CD4-positive, alpha-beta T cell treated with Interleukin-17A for 4 hours (primary cell): ENCODE results near the gene THOP1.
"Not testable (repeated sequence)": the region's sequence is repeated elsewhere in the genome, so short reads cannot be mapped to it uniquely, and the experiment has no call there.

Experiments
- DNase-seq: peaks from one replicate; pipeline ENCODE4 v3.0.0-alpha.2; 2020; ENCODE audit warnings: mixed read lengths

THOP1 gene

DNA sequence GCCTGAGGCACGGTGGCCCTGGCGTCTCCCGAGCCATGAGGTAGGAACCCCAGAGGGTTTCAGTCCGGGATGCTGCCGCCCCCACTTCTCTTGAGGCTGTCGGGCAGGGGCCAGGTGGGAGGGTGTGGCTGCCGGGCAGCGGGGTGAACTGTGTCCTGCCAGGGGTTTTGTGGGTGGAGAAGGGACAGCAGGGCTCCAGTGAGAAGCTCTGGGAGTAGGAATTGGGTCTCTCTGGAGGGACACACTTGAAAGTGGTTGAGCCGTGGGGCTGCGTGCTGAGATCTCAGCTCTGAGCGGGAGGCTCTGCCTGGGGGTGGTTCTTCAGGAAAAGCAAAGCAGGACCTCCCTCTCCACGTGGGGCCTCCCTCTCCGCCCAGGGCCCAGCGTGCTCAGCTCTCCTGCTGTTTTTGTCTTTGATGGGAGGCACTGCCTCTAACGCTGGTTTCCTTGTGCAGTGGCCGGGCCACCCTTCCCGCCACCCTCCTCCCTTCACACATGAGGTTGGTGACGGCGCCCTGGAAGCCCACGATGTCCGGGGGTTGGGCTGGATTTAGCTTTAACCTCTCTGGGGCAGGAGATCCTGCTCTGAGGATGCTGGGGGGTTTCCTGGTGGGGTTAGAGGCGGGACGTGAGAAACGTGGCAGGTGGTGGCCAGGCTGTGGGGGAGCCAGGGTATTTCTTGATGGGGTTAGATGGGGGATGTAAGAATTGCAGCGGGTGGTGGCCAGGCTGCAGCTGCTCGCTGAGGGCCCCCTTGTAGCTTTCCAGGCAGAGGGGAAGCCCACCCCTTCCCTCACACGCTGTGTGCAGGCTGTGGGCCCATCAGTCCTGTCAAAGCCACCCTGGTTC lies 19.1 kb downstream of the THOP1 start:
- no peak for DNase-seq

DNA sequence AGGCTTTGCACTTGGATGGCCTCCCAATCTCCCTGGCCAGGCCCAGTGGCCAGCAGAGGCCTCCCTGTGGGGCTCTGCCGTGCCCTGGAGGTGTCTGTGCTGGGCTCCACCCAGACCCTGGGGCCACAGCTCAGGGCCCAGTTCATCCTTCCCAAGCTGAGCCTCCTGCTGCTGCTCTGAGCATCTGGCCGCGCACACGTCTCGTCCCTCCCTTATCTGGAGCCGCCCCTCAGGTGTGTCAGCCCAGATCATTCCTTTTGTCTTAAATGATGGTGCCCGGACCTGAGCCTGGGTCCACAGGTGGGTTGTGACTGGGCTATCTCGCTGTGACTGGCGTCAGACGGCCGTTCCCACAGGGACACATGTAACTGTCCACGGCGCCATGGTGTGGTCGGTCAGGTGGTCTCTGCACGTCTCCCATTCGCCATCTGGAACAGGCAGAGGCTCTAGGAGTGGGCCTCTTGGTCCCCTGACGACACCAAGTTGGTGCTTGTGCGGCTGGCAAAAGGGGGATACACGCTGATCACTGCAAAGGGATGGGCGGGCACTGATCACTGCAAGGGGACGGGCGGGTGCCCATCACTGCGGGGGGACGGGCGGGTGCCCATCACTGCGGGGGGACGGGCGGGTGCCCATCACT lies 20.1 kb downstream of the THOP1 start:
- DNase-seq, result no peak

DNA sequence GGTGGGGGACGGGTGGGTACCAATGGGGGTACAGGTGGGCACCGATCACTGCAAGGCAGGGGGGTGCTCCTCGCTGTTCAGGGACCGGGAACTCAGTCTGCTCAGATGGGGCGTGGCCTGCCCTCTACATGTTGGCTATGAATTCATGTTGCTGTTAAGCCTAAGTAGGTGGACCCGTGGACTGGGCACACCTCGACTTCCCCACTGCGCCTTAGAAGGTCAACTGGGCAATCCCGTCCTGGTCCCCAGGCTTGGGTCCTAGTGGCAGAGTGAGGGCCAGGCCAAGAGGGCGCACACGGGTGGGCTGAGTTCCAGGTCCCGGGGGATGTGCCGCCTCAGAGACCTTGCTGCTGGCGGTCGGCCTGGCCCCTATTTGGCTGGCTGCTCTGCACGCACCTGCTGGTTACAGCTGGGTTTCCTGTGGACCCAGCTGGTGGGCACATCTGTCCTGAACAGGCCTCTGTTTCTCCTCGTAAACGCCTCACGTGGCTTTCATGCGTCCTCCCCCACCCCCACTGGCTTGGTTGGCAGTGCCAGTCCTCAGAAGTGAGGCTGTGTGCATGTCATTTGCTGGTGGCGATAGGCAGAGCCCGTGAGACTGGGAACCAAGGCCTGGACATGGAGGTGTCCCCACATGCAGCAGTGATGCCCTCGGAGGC lies 20.8 kb downstream of the THOP1 start:
- DNase-seq, result no peak

DNA sequence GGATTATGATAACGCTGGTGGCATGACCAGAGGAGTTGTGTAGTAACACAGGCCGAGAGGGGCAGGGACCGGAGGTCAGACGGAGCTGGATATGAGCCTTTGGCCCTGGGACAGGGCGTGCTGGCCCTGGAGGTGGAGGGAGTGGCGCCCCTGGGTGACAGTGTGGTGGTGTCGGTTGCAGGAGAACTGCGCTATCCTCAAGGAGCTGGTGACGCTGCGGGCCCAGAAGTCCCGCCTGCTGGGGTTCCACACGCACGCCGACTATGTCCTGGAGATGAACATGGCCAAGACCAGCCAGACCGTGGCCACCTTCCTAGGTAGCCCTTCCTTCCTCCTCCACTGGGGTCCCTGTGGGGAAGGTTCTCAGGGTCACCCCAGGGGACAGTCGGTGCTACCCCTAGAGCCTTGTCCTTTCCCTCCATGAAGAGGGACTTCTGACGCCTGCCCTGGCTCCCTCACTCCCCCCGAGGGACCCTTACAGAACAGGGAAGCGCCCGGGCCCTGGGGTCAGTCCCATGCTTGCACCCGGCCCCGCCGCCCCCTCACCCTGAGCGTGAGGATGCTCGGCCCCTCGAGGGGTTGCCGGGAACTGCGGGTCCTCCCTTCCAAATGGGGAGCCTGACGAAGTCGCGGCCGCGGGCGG lies 21.6 kb downstream of the THOP1 start:
- DNase-seq, result no peak

DNA sequence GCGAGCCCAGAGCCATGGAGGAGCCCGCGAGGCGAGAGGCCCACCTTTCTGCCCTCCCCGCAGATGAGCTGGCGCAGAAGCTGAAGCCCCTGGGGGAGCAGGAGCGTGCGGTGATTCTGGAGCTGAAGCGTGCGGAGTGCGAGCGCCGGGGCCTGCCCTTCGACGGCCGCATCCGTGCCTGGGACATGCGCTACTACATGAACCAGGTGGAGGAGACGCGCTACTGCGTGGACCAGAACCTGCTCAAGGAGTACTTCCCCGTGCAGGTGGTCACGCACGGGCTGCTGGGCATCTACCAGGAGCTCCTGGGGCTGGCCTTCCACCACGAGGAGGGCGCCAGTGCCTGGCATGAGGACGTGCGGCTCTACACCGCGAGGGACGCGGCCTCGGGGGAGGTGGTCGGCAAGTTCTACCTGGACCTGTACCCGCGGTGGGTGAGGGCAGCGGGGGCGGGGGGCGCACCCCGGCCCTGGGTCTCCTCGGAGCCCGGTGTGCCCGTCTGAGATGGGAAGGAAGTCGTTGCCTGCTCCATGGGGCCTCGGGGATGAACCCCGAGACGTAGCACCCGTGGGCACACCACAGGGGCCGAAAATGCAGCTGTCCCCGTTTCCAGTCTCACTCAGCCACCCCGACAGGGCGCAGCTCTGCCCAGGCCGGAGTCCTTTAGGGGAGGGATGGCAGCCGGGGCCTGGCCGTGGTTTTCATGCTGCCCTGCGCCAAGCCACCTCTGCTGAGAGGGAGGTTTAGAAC lies 22.3 kb downstream of the THOP1 start:
- DNase-seq, result no peak

DNA sequence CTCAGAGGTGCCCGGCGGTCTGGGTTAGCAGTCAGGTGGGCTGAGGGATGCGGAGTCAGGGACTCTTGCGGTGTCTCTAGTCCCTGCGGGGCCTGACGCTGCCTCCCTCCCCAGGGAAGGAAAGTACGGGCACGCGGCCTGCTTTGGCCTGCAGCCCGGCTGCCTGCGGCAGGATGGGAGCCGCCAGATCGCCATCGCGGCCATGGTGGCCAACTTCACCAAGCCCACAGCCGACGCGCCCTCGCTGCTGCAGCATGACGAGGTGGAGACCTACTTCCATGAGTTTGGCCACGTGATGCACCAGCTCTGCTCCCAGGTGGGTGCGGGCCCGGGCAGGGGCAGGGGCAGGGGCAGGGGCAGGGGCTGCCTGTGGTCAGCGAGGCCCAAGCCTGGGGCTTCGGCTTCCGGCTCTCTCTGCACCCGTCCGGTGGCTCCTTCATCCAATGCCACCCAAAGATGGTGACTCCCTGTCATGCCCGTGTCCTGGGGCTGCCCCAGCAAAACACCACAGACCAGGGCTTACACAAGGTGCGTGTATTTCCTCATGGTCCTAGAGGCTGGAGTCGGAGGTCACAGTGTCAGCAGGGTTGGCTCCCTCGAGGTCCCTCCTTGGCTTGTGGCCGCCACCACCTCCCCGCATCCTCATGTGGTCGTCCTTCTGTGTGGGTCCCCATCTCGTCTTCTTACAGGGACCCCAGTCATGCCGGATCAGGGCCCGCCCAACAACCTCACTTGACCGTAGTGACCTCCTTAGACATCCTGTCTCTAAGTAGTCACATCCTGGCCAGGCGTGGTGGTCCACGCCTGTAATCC lies 23.0 kb downstream of the THOP1 start:
- no peak for DNase-seq

DNA sequence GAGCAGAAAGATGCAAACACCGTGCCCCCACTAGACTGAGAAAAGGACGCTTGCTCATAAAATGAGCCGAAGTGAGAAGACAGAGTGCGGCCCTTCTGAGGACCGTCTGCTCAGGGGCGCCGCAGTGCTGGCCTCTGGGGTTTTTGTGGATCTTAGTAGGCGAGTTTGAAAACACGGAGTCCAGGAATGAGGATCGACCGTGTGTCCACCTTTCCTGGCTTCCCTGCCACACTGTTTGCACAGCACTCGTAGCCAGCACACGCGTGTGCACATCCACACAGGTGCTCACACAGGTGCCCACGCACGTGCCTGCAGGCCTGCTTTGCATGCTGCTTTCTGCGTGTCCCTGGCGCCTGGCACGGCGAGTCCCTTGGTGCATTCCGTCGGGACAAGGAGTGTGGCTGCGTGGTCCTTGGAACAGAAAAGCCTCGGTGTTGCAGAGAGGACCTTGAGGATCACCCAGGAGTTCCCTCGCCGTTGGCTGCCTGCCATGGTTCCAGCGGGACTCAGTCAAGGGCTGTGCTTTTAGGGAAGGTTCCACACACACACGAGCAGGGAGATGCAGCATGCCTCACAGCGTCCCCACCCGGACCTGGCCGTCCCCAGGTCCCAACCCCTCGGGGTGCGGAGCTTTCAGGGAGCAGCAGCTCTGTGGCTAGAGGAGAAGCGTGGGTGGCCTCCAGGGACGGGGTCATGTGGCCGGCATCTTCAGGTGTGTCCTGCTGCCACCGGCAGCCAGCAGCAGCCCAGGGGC lies 24.3 kb downstream of the THOP1 start:
- DNase-seq, result no peak

DNA sequence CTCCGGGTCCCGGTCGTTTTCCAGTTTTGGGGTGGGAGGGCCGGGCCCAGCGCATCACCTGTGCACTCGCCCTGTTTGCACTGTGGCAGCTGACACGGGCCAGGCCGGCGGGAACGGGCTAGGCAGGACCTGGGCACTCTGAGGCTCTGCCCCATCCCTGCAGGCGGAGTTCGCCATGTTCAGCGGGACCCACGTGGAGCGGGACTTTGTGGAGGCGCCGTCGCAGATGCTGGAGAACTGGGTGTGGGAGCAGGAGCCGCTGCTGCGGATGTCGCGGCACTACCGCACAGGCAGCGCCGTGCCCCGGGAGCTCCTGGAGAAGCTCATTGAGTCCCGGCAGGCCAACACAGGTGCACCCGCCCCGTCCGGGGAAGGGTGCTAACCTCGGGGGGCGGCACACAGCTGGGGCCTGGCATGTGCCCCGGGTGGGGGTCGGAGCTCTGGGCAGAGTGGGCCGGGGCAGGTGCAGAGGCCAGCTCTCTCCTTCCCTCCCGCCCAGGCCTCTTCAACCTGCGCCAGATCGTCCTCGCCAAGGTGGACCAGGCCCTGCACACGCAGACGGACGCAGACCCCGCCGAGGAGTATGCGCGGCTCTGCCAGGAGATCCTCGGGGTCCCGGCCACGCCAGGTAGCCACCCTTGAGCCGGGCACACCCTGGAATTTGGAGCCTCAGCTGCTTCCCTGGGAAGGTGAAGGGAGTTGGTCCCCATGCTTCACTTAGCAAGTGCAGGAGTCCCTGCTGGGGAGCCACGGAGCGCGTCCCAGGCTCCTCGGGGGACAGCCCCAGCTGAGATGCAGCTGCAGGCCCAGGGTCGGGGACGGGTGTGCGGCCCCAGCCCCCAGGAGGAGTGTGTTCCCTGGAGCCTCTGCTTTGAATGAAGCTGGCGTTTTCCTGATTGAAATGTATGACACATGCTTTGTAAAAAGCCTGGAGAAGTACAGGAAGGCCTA lies 25.1 kb downstream of the THOP1 start:
- DNase-seq, result no peak

DNA sequence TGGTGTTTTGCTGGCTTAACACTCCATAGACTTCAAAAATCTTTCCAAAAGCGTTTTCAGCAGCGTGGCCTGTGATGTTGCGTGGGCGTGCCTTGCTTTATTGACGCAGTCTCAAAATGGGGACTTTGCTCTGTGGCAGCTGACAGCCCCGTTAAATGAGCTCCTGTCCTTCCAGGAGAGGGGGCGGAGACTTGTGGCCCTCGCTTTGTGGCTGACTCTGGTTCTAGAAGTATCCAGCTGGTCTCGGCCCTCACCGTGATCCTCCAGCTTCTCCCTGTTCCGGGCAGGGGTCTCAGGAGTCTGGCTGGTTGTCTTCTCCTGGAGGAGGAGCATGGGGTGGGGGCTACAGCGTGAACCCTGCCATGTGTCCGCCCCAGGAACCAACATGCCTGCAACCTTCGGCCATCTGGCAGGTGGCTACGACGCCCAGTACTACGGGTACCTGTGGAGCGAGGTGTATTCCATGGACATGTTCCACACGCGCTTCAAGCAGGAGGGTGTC lies 26.0 kb downstream of the THOP1 start:
- DNase-seq, result no peak

DNA sequence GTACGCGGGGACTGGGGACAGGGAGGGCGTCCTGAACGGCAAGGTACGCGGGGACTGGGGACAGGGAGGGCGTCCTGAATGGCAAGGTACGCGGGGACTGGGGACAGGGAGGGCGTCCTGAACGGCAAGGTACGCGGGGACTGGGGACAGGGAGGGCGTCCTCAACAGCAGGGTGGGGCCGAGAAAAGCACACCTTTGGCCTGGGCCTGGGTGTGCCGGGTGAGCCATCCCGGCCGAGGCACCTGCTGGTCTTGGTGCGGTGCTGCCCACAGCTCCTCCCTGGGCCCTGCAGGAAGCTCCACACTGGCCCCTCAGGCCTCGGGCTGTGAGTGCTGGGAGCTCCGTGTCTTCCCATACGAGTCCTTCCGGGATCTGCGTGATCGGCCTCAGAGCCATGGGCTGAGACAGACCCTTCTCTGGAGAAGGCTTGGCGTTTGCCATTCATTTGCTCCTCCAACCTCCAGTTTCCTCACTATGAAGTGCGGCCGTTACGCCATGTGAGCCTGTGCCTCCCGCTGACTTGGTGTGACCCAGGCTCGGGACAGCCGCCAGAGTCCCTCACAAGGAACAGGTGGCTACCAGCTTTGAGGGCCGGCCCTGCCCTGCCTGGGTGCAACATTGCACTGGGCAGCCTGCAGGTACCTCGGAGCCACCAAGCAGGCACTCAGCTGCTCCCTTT lies 26.6 kb downstream of the THOP1 start:
- DNase-seq, result no peak

DNA sequence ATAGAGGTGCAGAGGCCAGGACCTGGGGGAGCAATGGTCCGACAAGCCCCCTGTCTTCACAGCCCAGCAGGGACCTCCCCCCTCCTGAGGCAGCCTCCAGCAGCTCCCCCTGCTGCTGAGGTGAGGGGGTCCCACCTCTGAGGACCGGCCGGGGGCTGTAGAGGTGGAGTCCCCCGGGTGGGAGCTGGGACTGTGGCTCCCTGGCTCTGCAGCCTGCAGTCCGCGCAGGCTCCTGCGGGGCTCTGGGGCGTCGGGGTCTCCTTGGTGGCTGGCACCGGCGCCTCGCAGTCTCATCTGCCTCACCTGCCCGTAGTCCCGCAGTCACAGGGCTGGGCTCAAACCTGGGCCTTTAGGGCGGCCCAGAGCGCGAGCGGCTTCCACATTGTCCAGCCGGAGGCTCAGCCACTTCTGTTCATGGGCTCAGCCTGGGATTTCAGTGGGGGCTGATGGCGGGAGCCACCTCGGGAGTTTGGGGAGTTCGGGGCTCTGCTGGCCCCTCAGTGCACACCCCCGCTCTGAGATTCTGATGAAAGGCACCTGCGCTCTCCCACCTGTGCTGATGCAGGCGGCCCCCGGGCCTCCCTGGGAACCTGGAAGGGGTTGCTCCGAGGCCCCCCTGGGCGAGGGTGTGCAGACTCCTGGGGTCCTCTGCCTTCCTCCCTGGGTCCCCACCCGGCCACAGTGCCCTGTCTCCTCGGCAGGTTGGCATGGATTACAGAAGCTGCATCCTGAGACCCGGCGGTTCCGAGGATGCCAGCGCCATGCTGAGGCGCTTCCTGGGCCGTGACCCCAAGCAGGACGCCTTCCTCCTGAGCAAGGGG lies 27.3 kb downstream of the THOP1 start:
- DNase-seq, result no peak

DNA sequence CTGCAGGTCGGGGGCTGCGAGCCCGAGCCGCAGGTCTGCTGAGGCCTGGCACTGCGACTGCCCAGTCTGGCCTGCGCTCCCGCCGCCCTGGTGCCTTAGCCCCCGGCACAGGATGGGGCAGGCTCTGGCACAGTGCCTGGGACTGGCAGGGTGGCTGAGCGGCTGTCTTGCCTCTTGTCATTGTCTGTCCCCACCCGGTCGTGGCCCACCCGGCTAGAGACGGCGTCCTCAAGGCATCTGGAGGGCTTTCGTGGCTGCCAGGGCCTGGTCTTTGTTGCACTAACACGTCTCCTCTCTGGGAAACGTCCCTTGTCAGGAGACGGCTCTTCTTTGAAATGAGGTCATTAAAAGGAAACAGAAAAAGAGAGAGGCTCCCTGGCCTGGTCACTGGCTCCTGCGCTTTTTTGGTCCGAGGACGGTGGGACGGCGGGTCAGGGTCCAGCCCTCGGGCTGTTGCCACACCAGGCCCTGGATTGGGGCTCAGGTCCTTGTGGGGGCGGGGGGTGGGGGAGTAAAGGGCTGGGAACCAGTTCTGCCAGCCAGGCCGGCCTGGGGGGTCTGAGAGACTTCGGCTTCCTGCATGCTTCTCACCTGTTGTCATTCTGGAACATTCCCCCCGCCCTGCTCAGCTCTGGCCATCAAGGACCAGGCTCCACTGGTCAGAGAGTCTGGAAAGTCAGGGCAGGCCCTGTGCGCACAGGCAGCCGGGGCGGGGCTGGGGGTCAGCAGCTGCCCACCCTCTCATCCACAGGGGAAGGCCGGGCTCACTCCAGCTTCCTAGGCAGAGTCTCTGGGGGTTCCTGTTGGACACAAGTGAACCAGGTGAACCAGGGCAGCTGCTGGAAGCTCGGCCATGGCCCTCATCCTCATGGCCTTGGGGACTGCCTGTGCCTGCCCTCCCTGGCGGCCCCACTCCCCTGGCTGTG lies 28.2 kb downstream of the THOP1 start:
- no peak for DNase-seq

DNA sequence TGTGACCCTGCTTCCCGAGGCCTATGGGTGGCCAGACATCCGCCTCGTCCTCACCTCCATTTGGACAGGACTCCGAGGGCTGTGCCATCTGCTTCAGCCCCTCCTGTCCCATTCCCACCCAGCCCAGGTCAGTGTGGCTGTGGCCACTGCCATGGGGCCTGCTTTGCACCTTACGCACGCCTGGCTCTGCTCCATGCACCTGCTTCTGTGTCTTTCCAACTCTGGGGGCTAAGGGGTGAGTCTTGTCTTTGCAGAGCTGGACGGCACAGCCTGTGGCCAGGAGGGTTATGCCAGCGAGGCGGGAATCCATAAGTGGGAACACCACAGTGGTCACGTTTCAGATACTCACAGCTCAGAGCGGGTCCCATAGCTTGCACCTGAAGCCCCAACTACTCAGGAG lies 29.1 kb downstream of the THOP1 start:
- DNase-seq, result no peak

DNA sequence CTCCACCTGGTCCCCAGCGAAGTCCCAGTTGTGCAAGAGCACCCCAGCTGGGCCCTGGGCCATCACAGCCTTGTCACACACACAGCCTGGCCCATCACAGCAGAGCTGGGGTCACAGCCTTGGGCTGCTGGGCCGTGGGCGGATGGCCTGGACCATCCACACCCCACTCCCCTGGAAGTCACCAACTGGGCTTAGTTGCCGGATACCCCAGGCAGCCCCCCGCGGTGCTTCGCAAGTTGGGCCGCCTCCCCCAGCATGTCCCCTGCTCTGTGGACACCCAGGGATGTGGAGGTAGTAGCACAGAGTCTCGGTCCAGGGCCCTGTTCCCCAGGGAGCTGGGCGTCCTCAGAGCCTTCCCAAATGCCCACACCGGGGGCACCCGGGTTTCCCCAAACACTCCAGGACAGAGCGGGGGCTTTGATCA lies 29.9 kb downstream of the THOP1 start:
- no peak for DNase-seq

DNA sequence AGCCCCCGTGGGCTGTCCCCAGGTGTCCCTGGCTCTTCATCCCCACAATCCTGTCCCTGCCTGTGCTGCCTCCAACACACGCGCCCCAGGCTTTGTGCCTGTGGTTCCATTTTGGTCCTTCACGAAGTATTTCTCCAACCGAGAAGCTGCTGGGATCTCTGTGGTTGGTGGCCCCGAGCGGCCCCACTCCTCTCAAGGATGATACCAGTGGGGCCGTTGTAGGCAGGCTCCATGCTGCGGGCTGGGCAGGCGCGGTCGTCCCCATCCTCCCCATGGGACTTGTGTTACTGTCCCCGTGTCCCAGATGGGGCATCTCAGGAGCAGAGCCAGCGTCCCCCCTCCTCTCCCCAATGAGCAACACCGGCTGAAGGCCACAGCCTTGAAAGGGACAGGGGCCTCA lies 30.6 kb downstream of the THOP1 start:
- DNase-seq, result no peak

DNA sequence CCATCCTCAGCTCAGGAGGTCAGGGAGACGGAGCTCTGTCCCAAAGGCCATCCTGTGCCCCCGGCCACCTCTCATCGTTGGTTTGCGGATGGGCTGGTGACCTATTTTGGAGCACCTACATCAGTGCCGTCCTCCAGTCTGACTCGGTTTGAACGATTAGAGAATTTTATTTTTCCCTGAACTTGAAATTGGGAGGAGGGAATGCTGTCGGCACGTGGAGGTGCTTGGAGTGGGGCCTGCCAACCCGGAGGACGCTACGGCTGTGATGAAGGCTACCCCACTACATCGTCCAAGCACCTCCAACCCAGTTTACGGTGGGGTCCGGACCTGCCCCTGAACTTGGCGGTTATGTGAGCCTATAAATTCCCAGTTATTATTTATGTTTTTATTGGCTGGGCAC lies 31.3 kb downstream of the THOP1 start:
- DNase-seq, result no peak

DNA sequence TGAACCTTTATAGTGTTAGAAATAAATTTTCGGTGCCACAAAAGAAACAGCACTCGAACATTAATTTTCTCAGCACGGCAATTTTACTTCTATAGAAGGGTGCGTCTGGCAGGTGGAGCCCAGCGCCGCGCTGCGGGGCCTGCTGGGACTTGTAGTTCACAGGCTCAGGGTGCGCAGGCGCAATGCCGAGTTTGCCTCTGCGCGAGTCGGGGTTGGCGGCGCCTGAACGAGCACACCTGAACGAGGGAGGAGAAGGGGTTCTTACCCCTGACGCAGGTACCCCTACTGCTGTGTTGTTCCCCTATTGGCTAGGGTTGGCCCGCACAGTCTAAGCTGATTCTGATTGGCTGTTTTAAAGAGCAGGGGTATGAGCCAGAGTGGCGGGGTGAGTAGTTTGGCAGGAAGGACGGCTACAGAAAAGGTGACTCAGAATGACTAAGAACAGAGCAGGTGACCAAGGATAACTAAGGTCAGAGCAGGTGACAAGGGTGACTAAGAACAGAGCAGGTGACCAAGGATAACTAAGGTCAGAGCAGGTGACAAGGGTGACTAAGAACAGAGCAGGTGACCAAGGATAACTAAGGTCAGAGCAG lies 32.0 kb downstream of the THOP1 start:
- DNase-seq, result not testable (repeated sequence)
